GM12891 (cell line): ENCODE measurements around the gene ITSN1.

Experiments used
- PAX5 ChIP-seq: IDR thresholded peaks from 2 replicates; pipeline ENCODE4 v1.6.1; 2011; ENCODE audit warnings: low read length, moderate library complexity, mild to moderate bottlenecking; ENCODE audit not compliant: insufficient read depth, severe bottlenecking
- POLR2A ChIP-seq: IDR thresholded peaks from 2 replicates; pipeline ENCODE4 v1.6.1; 2011; ENCODE audit warnings: low read depth, low read length, control low read depth

GRCh38 chr21:33729641-33730040 is 87.3 kb downstream of the ITSN1 start:
- TF ChIP-seq POLR2A (no peak), PAX5 (no peak)
